MG63 (cell line): ENCODE results near the gene NFKB2. TPM values are rescaled to one million over a fixed set of nuclear protein-coding genes. Genes with fewer than 3 reads are reported as not detected.

Experiments used
- DNase-seq: peaks from one replicate; pipeline ENCODE4 v3.0.0-alpha.2; 2020
- H3K27me3 ChIP-seq: fragments of 250-450 bp; sonication (Bioruptor Pico); 2 replicates; pipeline ENCODE4 v1.5.1; 2020; ENCODE audit warnings: mild to moderate bottlenecking, moderate library complexity
- H3K36me3 ChIP-seq: fragments of 250-450 bp; sonication (Bioruptor Pico); 2 replicates; pipeline ENCODE4 v1.5.1; 2020; ENCODE audit warnings: mild to moderate bottlenecking, moderate library complexity
- H3K4me3 ChIP-seq: fragments of 250-450 bp; sonication (Bioruptor Pico); 2 replicates; pipeline ENCODE4 v1.5.1; 2020; ENCODE audit warnings: mild to moderate bottlenecking, moderate library complexity
- H3K9me3 ChIP-seq: fragments of 250-450 bp; sonication (Bioruptor Pico); 2 replicates; pipeline ENCODE4 v1.5.1; 2020; ENCODE audit warnings: mild to moderate bottlenecking, moderate library complexity
- total RNA-seq: library from RNA; depleted of rRNA; stranded (reverse); fragments of >200 nt; shearing (Covaris generic); gene quantifications from 2 replicates; pipeline ENCODE4 v1.2.3, GENCODE V29; 2014; ENCODE audit warnings: low replicate concordance

Gene NFKB2
- total RNA-seq, 1 experiment from 2014 or later = 22.7 TPM

DNA sequence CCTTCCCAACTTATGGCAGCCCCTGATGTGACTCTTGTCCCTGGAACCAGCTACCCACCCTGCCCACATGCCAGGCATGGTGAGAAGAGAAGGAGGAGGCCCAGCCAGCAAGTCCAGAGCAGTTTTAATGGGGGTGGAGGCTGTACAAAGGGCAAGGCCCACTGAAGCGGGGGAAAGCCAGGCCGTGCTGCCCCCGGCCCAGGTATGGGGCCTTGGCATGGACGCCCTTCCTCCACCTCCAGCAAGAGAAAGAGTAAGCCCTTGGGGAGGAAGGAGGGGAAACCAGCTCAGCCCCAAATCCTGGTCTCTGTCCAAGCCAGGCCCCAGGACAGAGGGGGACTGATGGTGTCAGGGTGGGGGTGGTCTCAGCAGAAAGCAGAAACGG is 7.0 kb downstream of the NFKB2 start:
- H3K9me3 ChIP-seq = no peaks in the 10 kb centered on the region
- DNase-seq = no peak
- peaks cover 22% of the 10 kb centered on the region for H3K36me3 ChIP-seq
- H3K27me3 ChIP-seq = no peaks in the 10 kb centered on the region
- H3K4me3 ChIP-seq = no peak overlapping the region

DNA sequence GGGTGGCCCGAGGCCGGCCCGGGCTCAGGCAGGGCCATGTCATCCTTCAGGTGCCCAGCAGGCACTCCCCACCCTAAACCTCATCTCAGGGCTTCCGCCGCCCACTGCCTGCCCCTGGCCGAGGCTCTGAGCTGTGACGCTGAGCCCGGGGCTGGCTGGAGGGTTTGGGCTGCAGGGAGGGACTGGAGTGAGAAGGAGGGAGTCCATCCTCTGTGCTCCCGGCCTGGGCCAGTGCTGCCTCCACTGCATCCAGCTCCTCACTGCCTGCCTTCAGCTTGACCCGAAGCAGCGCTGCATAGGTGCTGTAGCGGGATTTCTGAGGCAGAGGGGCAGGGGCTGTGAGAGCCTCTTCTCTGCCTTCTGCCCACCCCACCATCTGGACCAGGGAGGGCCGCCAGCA is 7.6 kb downstream of the NFKB2 start:
- Histone ChIP-seq H3K4me3 (no peak overlapping the region), H3K9me3 (no peaks in the 10 kb centered on the region), H3K27me3 (no peaks in the 10 kb centered on the region), H3K36me3 (peaks cover 16% of the 10 kb centered on the region)
- no peak for DNase-seq

DNA sequence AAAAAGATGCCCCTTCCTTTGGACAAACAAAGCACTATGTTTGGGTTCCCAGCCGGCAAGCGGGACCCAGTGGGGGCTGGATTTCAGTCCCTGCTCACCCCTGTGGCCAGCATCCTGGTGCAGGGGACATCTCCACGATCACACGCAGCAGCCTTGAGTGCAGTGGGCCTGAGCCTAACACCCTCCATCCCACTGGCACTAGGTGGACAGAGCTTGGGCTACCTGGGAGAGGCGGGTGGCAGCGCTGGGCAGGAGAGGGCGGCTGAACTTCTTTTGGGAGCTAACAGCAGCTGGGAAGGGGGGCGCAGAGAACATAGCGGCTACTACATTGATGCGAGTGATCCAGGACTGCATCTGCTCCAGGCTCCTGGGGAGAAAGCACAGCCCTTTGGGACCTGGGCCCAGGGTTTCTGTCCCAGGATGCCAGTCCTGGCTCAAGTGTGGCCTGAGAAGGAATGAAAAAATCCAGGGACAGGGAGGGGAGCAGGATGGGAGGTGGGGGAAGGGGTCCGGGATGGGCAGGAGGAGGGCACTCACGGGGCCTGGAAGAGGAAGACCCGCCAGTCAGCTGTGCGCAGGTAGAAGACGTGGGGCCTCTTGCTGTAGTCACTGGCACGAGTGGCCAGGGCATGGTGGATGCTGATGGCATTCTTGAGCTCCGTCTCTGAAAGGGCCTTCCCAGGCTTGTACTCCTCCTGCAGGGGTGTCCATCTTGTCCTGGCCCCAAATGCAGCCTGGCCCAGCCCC is 9.0 kb downstream of the NFKB2 start:
- DNase-seq = no peak
- Histone ChIP-seq H3K9me3 (no peaks in the 10 kb centered on the region), H3K27me3 (peaks cover 8% of the 10 kb centered on the region), H3K4me3 (no peak overlapping the region), H3K36me3 (peaks cover 9% of the 10 kb centered on the region)

DNA sequence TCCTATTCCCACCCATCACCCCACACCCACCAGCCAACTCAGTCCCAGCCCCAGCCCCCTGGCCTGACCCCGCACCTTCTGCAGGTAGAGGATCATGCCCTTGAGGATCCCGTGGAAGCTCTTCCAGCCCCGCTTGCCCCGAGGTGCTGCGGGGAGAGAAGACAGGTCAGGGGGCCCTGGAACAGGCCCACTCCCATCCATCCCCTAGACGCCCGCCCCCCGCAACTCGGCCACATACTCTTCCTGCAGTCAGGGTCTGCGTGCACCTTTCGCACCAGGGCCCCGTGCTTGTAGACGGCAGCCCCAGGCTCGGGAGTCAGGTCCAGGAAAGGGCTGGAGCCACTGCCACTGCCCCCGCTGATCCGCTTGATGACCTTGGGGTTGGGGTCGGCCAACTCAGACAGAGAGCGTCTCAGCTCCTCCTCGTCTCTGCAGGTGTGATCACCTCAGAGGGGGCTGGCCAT is 9.6 kb downstream of the NFKB2 start:
- Histone ChIP-seq H3K36me3 (peaks cover 4% of the 10 kb centered on the region), H3K4me3 (no peak overlapping the region), H3K9me3 (no peaks in the 10 kb centered on the region), H3K27me3 (peaks cover 12% of the 10 kb centered on the region)
- DNase-seq = no peak

DNA sequence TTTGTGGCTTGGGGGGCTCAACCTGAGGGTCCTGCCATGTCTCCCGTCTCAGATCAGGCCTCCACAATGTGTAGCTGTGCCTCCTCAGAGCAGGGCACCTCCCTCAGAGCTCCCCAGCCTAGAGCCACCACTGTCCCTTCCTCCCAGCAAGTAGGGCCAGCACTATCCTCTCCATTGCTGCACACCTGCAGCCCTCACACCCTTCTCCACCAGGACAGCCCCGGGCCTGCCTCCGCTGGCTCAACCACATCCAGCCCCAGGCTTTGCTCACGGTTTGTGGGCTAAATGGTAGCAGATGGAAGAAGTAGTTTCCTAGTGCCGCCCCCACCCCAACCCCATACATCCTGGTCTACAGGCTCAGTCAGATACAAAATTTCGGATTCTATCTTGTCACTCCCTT is 10.1 kb downstream of the NFKB2 start:
- Histone ChIP-seq H3K36me3 (no peaks in the 10 kb centered on the region; the same call in 1 of the 2 replicates), H3K9me3 (no peaks in the 10 kb centered on the region)
- no peak for DNase-seq

DNA sequence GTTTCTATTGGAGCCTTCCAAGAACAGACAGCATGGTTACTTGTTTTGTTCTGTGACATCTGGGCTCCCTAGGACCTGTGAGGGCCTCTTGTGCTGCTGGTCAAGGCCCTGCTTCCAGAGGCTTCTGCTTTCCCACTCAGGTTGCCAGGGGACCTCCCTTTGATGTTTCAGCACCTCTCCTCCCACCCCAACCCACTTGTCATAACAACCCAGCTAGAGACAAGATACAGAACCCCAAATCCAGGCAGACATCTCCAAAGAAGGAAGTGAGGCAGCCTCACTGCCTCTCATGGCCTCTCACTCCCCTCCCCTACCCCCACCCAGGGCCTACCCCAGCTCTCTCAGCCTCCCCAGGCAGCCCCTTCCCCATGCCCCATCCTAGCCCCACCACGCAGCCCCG is 11.3 kb downstream of the NFKB2 start:
- H3K4me3 ChIP-seq = no peak overlapping the region
- H3K27me3 ChIP-seq = peaks cover 26% of the 10 kb centered on the region
- H3K9me3 ChIP-seq = no peaks in the 10 kb centered on the region
- DNase-seq = no peak
- no peaks in the 10 kb centered on the region; the same call in 1 of the 2 replicates for H3K36me3 ChIP-seq

More for the DNA sequence above, 10.1 kb downstream of the NFKB2 start:
- peaks cover 17% of the 10 kb centered on the region for H3K27me3 ChIP-seq
- H3K4me3 ChIP-seq = no peak overlapping the region

DNA sequence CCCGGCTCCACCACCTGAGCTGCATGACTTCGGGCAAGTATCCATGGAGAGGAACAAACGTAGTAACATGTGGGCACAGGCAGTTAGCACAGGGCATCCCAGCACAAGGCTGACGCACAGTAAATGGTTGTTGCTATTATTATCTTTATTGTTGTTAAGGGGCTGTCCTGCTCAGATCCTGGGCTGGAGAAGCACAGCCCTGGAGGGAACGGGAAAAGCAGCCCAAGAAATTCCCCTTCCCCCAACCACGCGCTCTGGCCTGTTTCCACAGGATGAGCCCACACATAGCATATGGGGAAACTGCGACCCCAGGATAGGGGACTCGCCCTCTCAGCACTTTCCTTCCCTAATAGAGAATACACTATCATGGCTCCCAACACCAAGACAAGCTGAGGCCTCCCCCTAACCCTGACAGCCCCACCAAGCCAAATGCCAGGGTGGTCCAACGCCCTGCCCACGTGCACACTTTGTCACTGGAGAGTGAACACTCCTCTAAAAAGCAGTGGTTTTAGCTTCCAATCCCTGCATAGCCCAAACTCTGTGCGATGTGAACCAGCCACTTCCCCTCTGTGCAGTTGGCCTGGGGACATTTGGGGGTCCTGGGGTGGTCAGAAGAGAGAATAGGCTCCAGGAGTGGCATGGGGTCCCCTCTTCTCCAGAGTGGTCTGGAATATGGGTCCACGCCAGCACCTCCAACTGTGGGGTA is 12.1 kb downstream of the NFKB2 start:
- no peak for DNase-seq
- no peak overlapping the region for H3K4me3 ChIP-seq
- peaks cover 30% of the 10 kb centered on the region for H3K27me3 ChIP-seq
- H3K9me3 ChIP-seq = no peaks in the 10 kb centered on the region
- no peaks in the 10 kb centered on the region for H3K36me3 ChIP-seq

DNA sequence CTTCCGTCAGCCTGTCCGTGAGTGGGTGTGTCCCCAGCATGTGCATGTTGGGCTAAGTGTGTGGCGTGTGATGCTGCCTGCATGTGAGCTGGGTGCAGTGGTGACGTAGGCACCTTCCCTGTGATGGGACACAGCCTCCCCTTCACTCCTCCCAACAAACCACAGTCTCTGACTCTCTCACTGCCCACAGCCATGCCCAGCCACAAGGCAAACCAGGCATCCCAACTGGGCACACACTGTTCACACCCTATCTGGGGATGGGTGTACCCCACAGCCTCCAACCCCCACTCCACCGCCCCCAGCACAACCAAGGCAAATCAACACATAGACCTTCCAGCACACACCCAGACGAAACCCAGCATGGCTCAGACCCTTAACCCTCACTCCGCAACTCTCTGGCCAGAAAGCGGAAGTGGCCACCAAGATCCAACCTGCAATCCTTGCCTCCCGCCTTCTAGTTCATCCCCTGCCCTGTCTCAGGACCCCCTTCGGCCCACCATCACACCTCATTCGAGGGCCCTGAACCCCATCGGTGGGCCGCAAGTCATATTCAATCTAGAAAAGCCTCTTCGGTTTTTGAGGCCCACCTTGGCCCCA is 12.7 kb downstream of the NFKB2 start:
- Histone ChIP-seq H3K4me3 (no peak overlapping the region), H3K36me3 (no peaks in the 10 kb centered on the region), H3K27me3 (peaks cover 31% of the 10 kb centered on the region), H3K9me3 (no peaks in the 10 kb centered on the region)
- DNase-seq = no peak

DNA sequence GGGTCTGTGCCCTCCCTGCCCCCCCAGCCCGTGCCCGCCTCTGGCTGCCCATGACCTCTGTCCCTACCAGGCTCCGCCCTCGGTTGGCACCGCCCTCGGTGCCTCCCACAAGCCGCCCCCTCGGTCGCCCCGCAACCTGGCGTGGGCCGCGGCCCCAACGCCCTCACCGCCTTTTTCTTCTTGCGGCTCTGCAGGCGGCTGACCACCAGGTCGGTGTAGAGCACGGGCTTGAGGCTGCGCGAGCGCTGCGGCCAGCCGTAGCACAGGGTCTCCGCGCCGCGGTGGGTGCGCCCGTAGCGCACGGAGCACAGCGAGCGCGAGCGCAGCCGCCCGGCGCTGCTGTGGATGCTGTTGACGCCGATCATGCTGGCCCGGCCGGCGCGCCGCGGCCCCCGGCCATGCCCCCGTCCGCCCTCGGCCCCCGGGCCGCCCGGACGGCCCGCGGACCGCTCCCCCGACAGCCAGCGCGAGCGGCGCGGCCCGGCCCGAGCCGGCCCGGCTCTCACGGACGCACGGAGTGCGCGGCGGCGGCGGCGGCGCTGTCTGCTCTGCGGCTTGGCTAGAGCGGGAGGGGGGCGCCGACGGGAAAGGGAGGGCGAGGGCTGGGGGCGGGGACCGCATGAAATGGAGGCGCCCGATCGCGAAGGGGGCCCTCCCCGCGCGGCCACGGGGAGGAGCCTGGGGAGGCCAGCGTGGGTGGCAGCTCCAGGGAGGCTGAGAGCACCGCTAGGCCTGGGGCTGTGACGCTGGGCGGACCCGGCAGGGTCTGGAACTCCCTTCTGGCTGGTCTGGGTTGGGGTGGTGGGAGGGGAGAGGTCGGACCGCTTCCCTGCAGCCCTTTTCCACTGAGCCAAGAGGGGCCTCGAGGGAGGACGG is 13.5 kb downstream of the NFKB2 start:
- H3K27me3 ChIP-seq = peaks cover 33% of the 10 kb centered on the region
- no peaks in the 10 kb centered on the region for H3K9me3 ChIP-seq

DNA sequence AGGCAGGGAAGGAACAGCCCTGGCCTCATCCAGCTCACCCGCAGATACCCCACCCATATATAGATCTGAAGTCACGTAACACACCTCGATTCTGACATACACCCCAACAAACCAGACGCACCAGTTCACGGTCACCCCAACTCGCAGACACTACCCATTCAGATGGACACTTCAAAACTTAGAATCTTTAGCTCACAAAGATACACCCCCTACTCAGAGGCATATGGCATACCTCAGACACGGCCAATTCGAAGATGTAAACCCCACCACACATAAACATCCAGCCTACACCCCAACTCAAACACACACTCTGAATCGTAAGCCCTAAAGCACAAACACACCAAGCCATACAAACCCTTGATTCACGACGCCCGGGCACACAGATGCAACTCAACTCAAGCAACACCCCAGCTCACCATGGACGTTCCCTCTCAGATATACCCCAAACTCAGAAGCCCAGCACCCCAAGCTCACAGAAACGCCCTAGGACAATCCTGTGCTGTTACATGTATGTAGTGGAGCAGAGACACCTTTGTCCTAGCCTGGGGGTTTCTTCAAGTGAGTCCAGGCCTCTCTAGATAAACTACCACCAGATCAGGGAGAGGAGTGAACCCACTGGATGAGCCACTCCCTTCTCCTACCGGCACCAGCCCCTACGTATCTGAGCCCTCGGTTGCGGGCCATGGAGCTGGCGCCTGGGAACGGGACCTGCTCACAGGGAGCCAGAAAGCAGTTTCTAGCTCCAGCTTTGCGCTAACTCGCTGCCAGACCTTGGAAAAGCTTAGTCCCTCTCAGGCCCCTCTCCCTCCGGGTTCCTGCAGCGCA is 14.3 kb downstream of the NFKB2 start:
- H3K4me3 ChIP-seq = no peak overlapping the region
- H3K9me3 ChIP-seq = no peaks in the 10 kb centered on the region
- H3K36me3 ChIP-seq = no peaks in the 10 kb centered on the region
- DNase-seq = no peak
- H3K27me3 ChIP-seq = peaks cover 33% of the 10 kb centered on the region

More for the DNA sequence above, 13.5 kb downstream of the NFKB2 start:
- Histone ChIP-seq H3K36me3 (no peaks in the 10 kb centered on the region), H3K4me3 (no peak overlapping the region)
- no peak for DNase-seq

DNA sequence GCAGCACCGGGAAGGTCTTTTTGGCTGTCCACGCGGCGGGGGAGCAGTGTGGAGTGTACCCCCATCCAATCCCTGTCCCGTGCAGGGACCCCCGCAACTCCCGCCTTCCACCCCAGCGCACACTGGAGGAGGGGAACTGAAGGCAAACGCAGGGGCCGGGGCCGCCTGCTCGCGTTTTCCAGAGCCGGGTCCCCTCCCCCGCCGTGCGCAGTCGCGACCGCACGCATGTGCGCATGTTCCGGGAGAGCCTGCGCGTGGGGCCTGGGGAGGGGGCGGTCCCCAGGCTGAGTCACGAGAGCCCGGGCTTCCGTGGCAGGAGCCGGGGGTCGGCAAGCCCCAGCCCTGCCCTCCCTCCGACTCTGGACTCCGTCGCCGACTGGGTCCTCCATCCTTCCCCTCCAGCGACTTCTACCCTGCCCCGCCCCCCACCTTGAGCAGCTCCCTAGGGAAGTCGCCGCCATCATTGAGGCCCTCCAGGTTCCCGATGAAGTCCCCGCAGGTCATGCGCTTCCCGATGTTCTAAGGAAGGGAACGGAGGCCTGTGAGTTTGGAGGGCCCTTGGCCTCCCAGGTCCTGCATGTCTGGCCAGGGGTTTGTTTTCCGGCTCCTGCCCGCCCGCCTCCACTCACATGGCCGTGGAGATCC is 15.0 kb downstream of the NFKB2 start:
- peaks cover 33% of the 10 kb centered on the region for H3K27me3 ChIP-seq
- no peaks in the 10 kb centered on the region for H3K9me3 ChIP-seq
- no peak for DNase-seq
- H3K36me3 ChIP-seq = no peaks in the 10 kb centered on the region
- no peak overlapping the region for H3K4me3 ChIP-seq

DNA sequence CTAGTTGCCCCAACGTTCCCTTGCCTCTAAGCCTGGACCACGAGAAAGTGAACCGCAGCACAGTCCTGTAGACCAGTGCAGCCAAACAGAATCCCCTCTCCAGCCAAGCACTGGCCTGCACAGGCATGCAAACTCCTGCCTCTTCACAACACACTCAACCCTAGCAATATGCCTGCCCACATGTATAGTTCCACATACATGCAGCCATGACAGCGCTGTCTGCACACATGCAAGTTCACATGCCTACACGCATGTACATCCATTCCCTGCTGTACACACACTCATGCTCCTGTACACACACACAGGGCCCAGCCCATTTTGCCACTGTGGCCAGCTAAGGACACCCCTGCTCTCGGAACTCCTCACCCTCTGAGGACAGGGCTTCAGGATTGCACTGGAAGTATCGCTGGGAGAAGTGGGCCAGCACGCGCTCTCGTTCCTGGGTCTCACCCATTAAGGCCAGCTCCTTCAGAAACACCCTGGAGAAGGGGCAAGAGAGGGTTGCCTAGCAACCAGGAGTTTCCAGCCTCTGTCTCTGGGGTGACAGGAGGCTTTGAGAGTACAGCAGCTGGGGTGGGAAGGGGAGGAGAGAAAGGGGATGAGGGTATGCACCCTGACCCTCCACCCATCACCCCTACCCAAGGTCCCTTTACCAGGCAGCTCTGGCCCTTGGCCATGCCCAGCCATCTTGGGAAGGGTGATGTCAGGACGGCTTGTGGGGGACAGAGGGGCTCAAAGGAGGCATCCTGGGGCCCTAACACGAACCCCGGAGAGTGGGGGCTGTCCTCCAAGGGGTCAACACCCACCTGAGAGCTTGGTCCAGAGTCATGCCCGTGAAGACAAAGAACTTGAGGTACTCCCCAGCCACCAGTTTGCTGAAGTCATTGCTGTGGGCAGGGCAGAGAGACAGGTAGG is 16.1 kb downstream of the NFKB2 start:
- H3K27me3 ChIP-seq = peaks cover 33% of the 10 kb centered on the region
- no peaks in the 10 kb centered on the region for H3K9me3 ChIP-seq
- no peak for DNase-seq
- H3K4me3 ChIP-seq = no peak overlapping the region
- H3K36me3 ChIP-seq = no peaks in the 10 kb centered on the region

DNA sequence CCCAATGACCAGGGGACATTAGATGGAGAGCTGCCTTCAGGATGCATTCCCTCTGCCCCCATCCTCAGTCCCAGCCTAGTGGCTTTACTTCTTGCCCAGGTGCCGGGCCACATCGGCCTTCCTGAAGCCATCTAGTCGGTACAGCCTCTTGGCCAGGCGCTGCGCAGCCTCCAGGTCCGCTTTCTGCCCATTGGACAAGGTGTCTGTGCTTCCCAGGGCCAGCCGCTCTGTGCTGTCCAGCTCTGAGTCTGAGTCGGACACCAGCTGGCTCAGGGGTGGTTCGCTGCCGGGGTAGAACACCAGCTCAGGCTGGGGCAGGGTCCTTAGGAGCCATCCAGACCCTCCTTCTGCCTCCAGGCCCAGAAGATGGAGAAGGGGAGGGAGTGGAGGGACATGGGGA is 16.8 kb downstream of the NFKB2 start:
- Histone ChIP-seq H3K4me3 (no peak overlapping the region), H3K9me3 (no peaks in the 10 kb centered on the region), H3K36me3 (no peaks in the 10 kb centered on the region), H3K27me3 (peaks cover 33% of the 10 kb centered on the region)
- no peak for DNase-seq

DNA sequence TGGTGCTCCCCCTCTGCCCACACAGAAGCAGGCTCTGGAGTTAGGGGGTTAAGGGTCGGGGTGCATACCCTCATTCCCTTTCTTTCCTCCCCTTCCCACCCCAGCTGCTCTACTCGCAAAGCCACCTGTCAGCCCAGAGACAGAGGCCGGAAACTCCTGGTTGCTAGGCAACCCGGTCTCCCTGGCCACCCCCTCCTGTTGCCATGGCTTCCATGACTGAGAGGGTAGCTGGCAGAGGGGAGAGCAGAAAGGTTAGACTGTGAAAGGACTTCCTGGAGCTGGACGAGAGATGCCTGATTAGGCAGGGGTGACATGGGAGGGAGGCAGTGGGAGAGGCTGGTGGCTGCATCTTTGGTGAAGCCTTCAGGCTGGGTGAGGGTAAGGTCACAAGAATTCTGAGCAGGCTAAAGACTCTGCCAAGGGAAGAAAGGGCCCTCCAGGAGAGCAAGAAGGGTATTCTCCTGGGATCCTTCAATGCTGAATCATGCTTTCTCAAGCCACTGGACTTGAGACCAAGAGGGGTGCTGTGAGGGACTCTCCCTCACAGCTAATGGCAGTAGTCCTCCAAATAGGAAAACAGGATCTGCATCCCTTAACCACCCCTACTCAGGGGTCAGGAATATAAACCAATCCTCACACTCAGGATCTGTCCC is 17.7 kb downstream of the NFKB2 start:
- Histone ChIP-seq H3K9me3 (no peaks in the 10 kb centered on the region), H3K4me3 (no peak overlapping the region), H3K27me3 (peaks cover 33% of the 10 kb centered on the region), H3K36me3 (no peaks in the 10 kb centered on the region)
- DNase-seq = no peak
